Stimulated activated CD8-positive, alpha-beta memory T cell treated with anti-CD3 and anti-CD28 coated beads, Interleukin-7, amount 100 ng/mL, for 1 hour (primary cell): Measurements from ENCODE around the gene TBC1D1.

Experiments used
- DNase-seq, 2 donors: peaks; one replicate each; pipeline ENCODE4 v3.0.0-alpha.2; 2020; ENCODE audit warnings: low read depth in 2 of 2

TBC1D1 gene

DNA sequence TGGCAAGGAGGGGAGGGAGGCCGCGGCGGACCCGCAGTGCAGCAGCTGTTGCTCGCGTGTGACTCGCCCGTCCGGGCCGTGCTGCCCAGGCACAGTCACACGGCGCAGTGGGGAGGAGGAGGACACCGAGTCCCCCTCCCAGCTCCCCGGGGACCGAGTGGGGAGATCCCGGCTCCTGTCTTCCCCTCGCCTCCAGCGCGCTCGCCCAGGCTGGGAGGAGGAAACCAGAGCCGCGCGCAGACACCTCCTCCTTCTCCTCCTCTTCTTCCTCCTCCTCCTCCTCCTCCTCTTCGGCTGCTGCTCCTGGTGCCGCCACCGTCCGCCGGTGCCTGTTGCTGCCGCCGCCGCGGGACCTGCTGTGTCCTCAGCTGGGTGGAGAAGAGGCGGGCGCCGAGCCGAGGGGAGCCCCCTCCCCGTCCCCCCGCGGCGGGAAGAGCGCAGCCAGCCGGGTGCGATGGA is at the start of gene TBC1D1:
TBC1D1 (plus strand) TSS at position 284 of the 459 bp plus-strand sequence. CDS start 11,012 bp downstream, outside the sequence.
- DNase-seq, result peak in 1 of 2 donors; percentile 9

DNA sequence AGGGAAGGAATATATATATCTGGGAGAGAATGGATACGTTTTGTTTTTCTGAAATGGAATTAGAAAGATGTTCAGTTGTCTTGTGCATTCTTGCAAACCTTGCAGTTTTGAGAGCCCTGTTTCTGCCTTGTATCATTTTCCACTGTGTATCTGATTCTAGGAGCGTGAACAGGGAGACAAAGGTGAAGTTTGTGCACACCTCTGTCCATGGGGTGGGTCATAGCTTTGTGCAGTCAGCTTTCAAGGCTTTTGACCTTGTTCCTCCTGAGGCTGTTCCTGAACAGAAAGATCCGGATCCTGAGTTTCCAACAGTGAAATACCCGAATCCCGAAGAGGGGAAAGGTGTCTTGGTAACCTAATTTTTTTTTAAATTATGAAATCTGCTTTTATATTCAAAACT is 46.7 kb upstream of the TBC1D1 start:
- DNase-seq, result no peak

DNA sequence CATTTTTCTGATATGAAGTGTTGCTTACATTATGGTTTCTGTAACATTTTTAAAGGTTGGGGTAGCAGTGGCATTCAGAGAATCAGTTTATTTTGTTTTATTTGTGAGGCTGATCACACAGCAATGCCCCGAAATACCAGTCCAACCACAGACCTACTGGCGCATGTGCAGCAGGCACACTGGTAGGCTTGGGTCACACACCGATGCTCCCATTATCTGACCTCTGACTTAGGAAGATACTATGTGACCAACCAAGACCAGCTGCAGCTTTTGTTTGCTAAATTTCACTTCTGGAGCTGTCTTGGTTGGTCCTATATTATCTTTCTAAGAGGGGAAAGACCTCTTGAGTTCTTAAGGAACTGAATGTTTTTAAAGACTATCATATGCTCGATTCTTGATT is 45.7 kb upstream of the TBC1D1 start:
- DNase-seq, result no peak

GRCh38 chr4:37847311-37847884 is 43.5 kb upstream of the TBC1D1 start:
- DNase-seq, result no peak

- no peak for DNase-seq
Observed at GRCh38 chr4:37852376-37852775, 38.5 kb upstream of the TBC1D1 start.

- DNase-seq, result no peak
Observed at GRCh38 chr4:37858112-37858511, 32.8 kb upstream of the TBC1D1 start.

DNA sequence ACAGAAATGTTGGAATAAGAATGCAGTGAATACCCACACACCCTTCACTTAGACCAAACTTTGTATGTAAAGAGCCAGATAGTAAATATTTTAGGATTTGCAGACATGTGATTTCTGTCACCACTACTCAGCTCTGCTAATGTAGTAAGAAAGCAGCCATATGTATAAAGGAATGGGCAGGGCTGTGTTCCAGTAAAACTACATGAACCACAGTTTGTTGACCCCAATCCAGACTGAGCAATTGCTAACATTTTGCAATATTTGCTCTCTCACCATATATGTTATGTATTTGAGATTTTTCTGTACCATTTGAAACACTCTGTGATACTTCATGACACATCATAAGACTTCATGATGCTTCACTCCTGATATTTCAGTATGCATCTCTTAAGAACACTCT is 32.0 kb upstream of the TBC1D1 start:
- no peak for DNase-seq

- DNase-seq, result no peak
Observed at GRCh38 chr4:37860266-37860665, 30.6 kb upstream of the TBC1D1 start.

GRCh38 chr4:37862961-37863360 is 27.9 kb upstream of the TBC1D1 start:
- DNase-seq, result no peak

DNA sequence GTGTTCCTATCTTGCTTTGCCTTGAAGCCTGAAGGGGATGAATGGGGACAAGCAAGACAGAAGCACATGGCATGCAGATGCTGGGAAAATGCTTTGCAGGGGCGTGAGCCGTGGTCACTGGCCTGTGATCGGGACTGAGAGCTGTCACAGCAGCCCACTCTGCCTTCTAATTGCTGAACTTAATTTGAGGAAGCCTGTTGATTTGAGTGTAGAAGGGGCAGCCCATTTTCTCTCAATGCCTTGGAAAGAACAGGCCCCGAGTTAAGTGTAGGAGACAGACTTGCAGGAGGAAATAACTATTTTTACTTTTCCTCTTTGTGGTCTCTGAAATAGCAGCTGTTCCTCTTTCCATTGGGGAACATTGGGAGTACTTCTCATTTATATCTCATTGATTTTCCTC is 26.1 kb upstream of the TBC1D1 start:
- DNase-seq, result no peak

DNA sequence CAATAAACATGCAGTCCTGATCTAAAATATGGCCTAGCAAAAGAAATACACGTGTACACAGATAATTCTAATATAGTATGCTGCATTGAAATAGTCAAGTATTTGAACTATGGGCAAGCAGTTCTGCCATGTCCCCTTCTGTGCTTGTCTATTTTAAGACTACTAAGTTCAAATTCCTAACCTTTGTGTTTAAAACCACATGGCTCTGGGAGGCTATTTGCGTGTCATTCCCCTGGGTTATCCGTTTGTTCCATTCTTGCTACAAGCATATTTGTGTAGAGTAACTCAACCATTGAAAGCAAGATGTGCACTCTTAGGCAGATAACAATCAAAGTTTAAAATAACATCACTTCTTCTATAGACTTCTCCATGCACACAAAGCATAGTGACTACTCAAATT is 25.4 kb upstream of the TBC1D1 start:
- DNase-seq, result no peak

DNA sequence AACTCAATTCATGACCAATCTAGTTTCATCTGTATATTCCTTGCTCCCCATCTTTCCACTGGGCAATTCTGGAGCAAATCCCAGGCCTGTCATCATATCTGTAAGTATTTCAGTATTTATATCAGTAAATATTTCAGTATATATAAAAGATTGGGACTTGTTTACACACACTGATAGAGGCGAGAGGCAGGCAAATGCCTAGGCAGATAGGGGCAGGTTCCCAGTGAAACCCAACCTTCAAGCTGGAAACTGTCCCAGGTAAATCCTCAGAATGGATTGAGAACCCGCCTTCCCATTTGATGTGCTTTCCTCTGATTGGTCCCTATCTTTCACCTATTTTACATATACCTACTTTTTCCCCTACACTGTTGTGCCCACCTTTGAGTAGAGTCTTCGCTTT is 23.8 kb upstream of the TBC1D1 start:
- DNase-seq, result no peak

- no peak for DNase-seq
Observed at GRCh38 chr4:37868238-37868637, 22.6 kb upstream of the TBC1D1 start.

GRCh38 chr4:37872310-37872988 is 18.4 kb upstream of the TBC1D1 start:
- no peak for DNase-seq

DNA sequence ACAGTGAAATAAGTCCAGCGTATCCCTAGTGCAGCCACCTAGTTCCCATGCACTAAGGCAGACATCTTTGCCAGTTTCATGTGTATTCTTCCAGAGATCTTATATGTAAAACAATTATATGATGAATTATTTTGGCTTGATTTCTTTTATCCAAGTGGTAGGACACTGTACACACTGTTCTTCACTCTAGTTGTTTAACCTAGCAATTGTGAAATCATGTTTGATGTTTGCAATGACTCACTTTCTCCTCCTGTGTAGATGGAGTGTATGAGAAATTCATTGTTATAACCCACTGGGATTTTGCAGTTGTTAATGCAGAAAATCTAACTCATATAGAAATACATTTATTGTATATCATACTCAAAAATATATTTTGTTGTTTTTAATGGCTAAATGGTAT is 17.5 kb upstream of the TBC1D1 start:
- no peak for DNase-seq

DNA sequence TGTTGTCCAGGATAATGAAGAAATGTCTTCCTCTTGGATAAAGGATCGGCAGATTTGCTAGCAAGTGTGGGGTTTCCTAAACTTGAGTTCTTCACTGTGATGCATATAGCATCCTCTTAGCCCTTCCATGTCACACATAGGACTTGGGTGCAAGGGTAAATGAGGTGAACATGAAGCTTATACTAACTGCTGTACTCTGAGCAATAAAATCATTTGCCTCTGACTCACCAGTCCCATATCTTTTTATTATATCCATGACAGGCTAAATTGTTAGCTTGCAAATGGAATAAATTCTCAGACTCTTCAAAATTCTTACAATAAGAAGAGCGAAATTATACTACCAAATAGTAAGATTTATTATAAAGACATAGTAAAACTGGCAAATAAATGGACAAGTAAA is 14.7 kb upstream of the TBC1D1 start:
- no peak for DNase-seq

GRCh38 chr4:37879365-37879764 is 11.5 kb upstream of the TBC1D1 start:
- DNase-seq, result no peak

GRCh38 chr4:37881811-37882210 is 9.1 kb upstream of the TBC1D1 start:
- DNase-seq, result no peak

DNA sequence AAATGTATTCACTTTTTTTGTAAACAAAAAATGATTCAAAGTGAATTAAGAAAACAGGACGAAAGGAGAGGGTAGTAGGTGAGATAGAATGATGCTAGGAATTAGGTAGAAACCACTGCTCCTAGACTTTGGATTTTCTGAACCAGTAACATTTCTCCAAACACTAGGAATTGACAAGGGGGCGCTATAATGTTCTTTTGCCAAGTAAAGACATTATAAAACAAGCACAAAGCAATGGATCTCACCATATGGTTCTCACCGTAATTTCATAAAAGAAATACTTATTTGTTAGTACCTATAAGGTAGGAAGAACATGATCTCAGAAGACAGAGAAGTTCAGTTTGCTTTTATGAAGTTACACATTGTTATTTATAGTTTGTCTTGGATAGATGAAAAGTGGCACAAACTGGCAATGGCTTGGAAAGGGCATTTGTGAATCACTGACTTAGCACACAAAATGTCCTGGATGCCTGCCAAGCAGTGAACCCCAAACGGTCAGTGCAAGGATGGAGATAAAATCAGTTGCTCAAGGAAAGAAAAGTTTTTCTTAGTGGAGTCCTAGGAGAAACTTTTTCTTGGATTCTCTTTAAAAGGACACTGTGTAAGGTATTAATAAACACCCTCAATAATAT is 8.1 kb upstream of the TBC1D1 start:
- DNase-seq, result no peak

DNA sequence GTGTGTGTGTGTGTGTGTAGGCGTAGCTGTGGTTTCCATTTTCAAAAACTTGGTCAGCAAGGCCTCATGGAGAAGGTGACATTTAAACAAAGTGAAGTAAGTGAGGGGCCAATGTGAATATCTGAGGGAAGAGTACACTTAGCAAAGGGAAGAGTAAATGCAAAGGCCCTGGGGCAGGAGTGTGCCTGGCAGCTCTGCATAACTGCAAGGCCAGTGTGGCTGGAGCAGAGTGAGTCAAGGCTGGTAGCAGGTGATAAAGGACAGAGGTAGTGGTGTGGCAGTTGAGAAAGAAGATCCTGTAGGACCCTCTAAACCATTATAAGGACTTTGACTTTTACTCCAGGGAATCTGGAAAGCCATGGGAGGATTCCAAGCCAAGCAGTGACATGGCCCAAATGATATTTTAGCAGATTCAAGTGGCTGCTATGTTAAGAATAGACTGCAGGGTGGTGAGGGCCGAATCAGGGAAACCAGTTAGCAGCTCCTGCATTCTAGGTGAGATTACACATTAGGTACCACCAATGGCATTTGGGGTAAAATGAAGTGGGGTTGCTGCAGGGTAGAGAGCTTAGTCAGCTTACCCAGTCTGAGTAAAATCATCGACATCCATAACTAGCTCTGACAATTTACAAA is 5.9 kb upstream of the TBC1D1 start:
- no peak for DNase-seq

GRCh38 chr4:37885496-37885895 is 5.4 kb upstream of the TBC1D1 start:
- no peak for DNase-seq

GRCh38 chr4:37889849-37890800 is 759 bp upstream of the TBC1D1 start:
- DNase-seq, result peak in 1 of 2 donors; percentile 2
